Measurements from ENCODE around the gene GPR15.

GPR15 gene

DNA sequence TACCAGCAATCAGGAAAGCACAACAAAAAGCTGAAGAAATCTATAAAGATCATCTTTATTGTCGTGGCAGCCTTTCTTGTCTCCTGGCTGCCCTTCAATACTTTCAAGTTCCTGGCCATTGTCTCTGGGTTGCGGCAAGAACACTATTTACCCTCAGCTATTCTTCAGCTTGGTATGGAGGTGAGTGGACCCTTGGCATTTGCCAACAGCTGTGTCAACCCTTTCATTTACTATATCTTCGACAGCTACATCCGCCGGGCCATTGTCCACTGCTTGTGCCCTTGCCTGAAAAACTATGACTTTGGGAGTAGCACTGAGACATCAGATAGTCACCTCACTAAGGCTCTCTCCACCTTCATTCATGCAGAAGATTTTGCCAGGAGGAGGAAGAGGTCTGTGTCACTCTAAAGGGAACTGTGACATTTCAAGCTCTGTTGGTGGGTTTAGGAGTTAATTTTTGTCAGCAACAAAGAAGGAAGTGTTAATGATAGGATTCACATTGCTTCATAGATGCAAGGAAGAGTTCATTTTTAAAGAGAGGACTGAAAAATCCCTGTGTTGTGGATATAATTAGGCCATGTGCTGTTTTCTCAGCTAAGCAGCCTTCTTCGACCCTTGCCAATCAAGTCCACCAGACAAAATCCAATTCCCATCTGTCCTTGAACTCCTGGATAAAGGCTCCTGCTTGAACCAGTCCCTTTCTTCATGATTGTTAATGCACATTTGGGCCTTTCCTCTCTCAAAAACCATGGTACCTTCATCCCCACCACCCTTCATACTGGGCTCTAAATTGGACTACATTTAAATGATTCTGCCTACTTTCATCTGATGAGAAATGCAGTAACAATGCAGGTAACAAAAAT is 1.2 kb downstream of the GPR15 start:
- TF ChIP-seq OSR1 (CRISPR knock-in tag; IDR thresholded peaks at IDR 0.05) (no peak), ZFP3 (CRISPR knock-in tag; IDR thresholded peaks at IDR 0.05) (no peak), PPARA (CRISPR knock-in tag; IDR thresholded peaks at IDR 0.05; ENCODE audit: borderline replicate concordance) (no peak), ESRRG (CRISPR knock-in tag; IDR thresholded peaks at IDR 0.05) (no peak), TOX (CRISPR knock-in tag; IDR thresholded peaks at IDR 0.05; ENCODE audit: borderline replicate concordance) (no peak), ZC3H10 (CRISPR knock-in tag; IDR thresholded peaks at IDR 0.05) (no peak), BACH2 (CRISPR knock-in tag; IDR thresholded peaks at IDR 0.05; ENCODE audit: borderline replicate concordance) (no peak)
- TF ChIP-seq, protein P1, sequence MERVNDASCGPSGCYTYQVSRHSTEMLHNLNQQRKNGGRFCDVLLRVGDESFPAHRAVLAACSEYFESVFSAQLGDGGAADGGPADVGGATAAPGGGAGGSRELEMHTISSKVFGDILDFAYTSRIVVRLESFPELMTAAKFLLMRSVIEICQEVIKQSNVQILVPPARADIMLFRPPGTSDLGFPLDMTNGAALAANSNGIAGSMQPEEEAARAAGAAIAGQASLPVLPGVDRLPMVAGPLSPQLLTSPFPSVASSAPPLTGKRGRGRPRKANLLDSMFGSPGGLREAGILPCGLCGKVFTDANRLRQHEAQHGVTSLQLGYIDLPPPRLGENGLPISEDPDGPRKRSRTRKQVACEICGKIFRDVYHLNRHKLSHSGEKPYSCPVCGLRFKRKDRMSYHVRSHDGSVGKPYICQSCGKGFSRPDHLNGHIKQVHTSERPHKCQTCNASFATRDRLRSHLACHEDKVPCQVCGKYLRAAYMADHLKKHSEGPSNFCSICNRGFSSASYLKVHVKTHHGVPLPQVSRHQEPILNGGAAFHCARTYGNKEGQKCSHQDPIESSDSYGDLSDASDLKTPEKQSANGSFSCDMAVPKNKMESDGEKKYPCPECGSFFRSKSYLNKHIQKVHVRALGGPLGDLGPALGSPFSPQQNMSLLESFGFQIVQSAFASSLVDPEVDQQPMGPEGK (CRISPR knock-in tag; IDR thresholded peaks at IDR 0.05; ENCODE audit: borderline replicate concordance), result no peak
- no peak for ATAC-seq

DNA sequence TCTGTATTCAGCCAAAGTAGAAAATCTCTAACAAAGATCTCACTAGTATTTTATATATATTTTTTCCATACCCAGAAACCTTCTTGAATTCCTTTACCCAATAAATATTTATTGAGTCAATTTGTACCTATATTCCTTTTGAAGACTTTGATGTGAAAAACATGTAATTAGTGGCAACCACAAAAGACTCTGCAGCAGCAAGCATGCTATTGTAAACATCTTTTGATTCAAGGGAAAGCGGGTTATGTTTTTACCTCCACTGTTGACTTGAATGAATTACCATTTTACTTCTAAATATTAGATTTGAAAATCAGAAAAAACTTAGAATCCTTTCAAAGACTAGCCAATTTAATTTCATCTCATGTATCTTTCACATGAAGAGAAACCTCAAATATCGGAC is 2.4 kb downstream of the GPR15 start:
- TF ChIP-seq, protein P2, sequence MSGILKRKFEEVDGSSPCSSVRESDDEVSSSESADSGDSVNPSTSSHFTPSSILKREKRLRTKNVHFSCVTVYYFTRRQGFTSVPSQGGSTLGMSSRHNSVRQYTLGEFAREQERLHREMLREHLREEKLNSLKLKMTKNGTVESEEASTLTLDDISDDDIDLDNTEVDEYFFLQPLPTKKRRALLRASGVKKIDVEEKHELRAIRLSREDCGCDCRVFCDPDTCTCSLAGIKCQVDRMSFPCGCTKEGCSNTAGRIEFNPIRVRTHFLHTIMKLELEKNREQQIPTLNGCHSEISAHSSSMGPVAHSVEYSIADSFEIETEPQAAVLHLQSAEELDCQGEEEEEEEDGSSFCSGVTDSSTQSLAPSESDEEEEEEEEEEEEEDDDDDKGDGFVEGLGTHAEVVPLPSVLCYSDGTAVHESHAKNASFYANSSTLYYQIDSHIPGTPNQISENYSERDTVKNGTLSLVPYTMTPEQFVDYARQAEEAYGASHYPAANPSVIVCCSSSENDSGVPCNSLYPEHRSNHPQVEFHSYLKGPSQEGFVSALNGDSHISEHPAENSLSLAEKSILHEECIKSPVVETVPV (CRISPR knock-in tag; IDR thresholded peaks at IDR 0.05), result no peak
- TF ChIP-seq PPARA (CRISPR knock-in tag; IDR thresholded peaks at IDR 0.05; ENCODE audit: borderline replicate concordance) (no peak), CSDC2 (CRISPR knock-in tag; IDR thresholded peaks at IDR 0.05) (no peak), TOX (CRISPR knock-in tag; IDR thresholded peaks at IDR 0.05; ENCODE audit: borderline replicate concordance) (no peak), ZNF565 (CRISPR knock-in tag; conservative IDR thresholded peaks at IDR 0.05; ENCODE audit: low read depth) (no peak), RARB (CRISPR knock-in tag; IDR thresholded peaks at IDR 0.05) (no peak), BACH2 (CRISPR knock-in tag; IDR thresholded peaks at IDR 0.05; ENCODE audit: borderline replicate concordance) (no peak), ZNF70 (CRISPR knock-in tag; IDR thresholded peaks at IDR 0.05) (no peak), ARNTL (CRISPR knock-in tag; IDR thresholded peaks at IDR 0.05; ENCODE audit: borderline replicate concordance, low read depth) (no peak), ESRRG (CRISPR knock-in tag; IDR thresholded peaks at IDR 0.05) (no peak), ZFP3 (CRISPR knock-in tag; IDR thresholded peaks at IDR 0.05) (no peak)
- TF ChIP-seq, protein P1 (CRISPR knock-in tag; IDR thresholded peaks at IDR 0.05; ENCODE audit: borderline replicate concordance), result no peak
- TF ChIP-seq, protein P3, sequence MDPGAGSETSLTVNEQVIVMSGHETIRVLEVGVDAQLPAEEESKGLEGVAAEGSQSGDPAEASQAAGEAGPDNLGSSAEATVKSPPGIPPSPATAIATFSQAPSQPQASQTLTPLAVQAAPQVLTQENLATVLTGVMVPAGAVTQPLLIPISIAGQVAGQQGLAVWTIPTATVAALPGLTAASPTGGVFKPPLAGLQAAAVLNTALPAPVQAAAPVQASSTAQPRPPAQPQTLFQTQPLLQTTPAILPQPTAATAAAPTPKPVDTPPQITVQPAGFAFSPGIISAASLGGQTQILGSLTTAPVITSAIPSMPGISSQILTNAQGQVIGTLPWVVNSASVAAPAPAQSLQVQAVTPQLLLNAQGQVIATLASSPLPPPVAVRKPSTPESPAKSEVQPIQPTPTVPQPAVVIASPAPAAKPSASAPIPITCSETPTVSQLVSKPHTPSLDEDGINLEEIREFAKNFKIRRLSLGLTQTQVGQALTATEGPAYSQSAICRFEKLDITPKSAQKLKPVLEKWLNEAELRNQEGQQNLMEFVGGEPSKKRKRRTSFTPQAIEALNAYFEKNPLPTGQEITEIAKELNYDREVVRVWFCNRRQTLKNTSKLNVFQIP (CRISPR knock-in tag; IDR thresholded peaks at IDR 0.05; ENCODE audit: borderline replicate concordance, low read depth), result no peak
- ATAC-seq, result no peak

DNA sequence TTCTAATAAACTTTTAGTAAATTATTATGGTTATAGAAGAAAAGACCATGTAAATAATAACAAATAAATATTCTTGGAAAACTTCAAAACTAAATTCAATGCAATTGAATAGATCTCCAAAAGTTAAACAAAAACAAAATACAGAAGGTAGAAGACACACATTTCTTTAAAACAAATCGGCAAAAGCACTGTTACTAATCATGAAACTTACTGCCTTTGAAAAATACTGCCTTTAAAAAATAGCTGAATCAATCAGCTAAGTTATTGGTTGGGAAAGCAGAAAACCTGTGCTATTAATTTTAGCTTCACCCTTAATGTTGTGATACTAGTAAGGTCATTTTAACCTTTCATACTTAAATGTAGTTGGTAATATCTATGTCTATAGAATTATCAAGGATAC is 3.0 kb downstream of the GPR15 start:
- no peak for ATAC-seq
- TF ChIP-seq ESRRG (CRISPR knock-in tag; IDR thresholded peaks at IDR 0.05) (no peak), ISL1 (CRISPR knock-in tag; IDR thresholded peaks at IDR 0.05) (no peak), ARNTL (CRISPR knock-in tag; IDR thresholded peaks at IDR 0.05; ENCODE audit: borderline replicate concordance, low read depth) (no peak), TCF4 (CRISPR knock-in tag; IDR thresholded peaks at IDR 0.05; ENCODE audit: borderline replicate concordance) (no peak), TOX (CRISPR knock-in tag; IDR thresholded peaks at IDR 0.05; ENCODE audit: borderline replicate concordance) (no peak)
- TF ChIP-seq, protein P3 (CRISPR knock-in tag; IDR thresholded peaks at IDR 0.05; ENCODE audit: borderline replicate concordance, low read depth), result no peak
- TF ChIP-seq, protein P2 (CRISPR knock-in tag; IDR thresholded peaks at IDR 0.05), result no peak
